ENCODE measurements around the gene SMAD3. TPM values are rescaled to one million over a fixed set of nuclear protein-coding genes. Genes with fewer than 3 reads are reported as not detected.

SMAD3 gene
- total RNA-seq, 2 donors from 2014 or later: 30.6 to 45.4 TPM

DNA sequence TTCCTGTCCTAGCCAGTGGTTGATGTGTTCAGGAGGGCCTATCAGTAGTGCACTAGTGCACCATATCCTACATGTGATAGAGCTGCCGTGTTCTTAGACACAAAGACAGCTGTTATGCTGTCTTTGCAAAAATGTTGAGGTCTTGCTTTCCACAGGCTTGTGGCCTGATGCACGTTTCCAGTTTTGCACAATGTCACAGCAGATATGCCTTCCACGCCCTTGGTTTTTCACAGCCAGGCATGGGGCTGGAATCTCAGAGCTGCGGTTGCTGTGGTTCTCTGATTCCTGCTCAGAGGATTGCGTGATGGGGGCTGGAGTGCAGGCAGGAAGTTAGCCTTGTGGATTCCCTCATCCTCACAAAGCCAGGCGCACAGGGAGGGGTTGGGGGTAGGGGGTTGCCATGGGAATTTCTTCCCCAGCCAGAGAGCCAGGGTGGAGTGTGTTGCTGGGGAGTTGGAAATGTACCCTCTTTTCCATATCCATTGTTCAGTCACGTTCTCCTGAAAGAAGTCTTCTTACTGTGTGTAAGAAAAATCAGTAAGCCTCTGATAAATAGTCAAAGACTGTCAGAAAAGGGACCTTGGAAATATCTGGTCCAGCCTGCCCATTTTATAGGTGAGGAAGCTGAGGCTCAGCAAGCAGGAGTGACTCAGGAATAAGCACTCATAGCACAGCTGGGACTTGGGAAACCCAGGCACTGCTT lies 79.4 kb downstream of the SMAD3 start:
- Histone ChIP-seq H3K36me3 (no peaks in the 10 kb centered on the region), H3K4me1 (replicated peaks) (peaks cover 50% of the 10 kb centered on the region), H3K27me3 (replicated peaks; ENCODE audit: insufficient read depth) (no peaks in the 10 kb centered on the region), H3K4me3 (no peak overlapping the region), H3K9me3 (no peaks in the 10 kb centered on the region), H3K27ac (peak overlapping the region; percentile 77 to 91)
- no peak for DNase-seq (ENCODE audit: low spot score)
- 75% methylated on average over 7 of the region's 7 CpGs for WGBS
- intact Hi-C loops (cut with DNase I): no loop called here
- TF ChIP-seq POLR2AphosphoS5 (IDR thresholded peaks at IDR 0.05) (no peak), POLR2A (IDR thresholded peaks at IDR 0.05) (no peak)
- TF ChIP-seq, protein P1, sequence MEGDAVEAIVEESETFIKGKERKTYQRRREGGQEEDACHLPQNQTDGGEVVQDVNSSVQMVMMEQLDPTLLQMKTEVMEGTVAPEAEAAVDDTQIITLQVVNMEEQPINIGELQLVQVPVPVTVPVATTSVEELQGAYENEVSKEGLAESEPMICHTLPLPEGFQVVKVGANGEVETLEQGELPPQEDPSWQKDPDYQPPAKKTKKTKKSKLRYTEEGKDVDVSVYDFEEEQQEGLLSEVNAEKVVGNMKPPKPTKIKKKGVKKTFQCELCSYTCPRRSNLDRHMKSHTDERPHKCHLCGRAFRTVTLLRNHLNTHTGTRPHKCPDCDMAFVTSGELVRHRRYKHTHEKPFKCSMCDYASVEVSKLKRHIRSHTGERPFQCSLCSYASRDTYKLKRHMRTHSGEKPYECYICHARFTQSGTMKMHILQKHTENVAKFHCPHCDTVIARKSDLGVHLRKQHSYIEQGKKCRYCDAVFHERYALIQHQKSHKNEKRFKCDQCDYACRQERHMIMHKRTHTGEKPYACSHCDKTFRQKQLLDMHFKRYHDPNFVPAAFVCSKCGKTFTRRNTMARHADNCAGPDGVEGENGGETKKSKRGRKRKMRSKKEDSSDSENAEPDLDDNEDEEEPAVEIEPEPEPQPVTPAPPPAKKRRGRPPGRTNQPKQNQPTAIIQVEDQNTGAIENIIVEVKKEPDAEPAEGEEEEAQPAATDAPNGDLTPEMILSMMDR (IDR thresholded peaks at IDR 0.05): no peak

DNA sequence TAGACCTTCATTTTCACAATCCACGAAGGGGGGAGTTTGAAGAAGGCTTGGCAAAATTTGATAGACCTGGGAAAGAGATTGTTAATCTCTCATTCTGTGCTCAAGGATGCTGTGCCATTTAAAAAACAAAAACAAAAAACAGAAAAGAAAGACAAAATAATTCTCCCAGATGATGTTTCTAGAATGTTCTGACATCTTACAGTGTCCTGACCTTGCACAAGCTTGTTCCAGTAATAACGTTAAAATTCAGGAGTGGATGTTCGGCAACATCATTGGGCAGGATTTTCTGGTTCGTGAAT lies 79.9 kb downstream of the SMAD3 start:
- no peak for DNase-seq (ENCODE audit: low spot score)
- H3K9me3 ChIP-seq: no peaks in the 10 kb centered on the region
- H3K27me3 ChIP-seq (replicated peaks; ENCODE audit: insufficient read depth): no peaks in the 10 kb centered on the region
- H3K4me3 ChIP-seq: no peak overlapping the region
- peaks cover 49% of the 10 kb centered on the region for H3K4me1 ChIP-seq (replicated peaks)
- H3K27ac ChIP-seq: peak overlapping the region; percentile 77 to 91
- intact Hi-C loops (cut with DNase I): no loop called here
- 67% methylated on average over 4 of the region's 4 CpGs for WGBS
- no peaks in the 10 kb centered on the region for H3K36me3 ChIP-seq
- TF ChIP-seq, protein P1 (IDR thresholded peaks at IDR 0.05): no peak
- no peak for TF ChIP-seq POLR2AphosphoS5 (IDR thresholded peaks at IDR 0.05)
- TF ChIP-seq POLR2A (IDR thresholded peaks at IDR 0.05): no peak

DNA sequence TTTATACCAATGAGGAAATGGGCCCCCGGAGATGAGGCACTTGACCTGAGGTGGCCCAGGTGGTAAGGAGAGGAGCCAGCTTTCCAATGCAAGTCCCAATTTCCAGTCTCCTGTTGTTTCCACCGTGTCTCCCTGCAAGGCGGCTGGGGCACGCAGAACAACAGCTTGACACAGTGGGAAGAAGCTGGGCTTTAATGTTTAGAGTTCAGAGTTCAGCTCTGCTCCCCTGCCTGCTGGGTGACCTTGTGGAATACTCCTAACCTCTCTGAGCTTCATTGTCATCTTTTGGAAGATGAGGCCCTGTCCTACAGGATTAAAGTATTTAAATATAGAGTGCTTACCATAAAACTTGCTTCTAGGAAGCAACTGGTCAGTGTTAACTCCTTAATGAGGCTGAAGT lies 80.3 kb downstream of the SMAD3 start:
- intact Hi-C loops (cut with DNase I): no loop called here
- no peaks in the 10 kb centered on the region for H3K9me3 ChIP-seq
- H3K27me3 ChIP-seq (replicated peaks; ENCODE audit: insufficient read depth): no peaks in the 10 kb centered on the region
- no peaks in the 10 kb centered on the region for H3K36me3 ChIP-seq
- H3K4me3 ChIP-seq: no peak overlapping the region
- WGBS: 73% methylated on average over 4 of the region's 4 CpGs
- peaks cover 49% of the 10 kb centered on the region for H3K4me1 ChIP-seq (replicated peaks)
- peak overlapping the region; percentile 77 to 91 for H3K27ac ChIP-seq
- no peak for DNase-seq (ENCODE audit: low spot score)
- TF ChIP-seq POLR2A (IDR thresholded peaks at IDR 0.05): no peak
- TF ChIP-seq, protein P1 (IDR thresholded peaks at IDR 0.05): no peak
- TF ChIP-seq POLR2AphosphoS5 (IDR thresholded peaks at IDR 0.05): no peak

DNA sequence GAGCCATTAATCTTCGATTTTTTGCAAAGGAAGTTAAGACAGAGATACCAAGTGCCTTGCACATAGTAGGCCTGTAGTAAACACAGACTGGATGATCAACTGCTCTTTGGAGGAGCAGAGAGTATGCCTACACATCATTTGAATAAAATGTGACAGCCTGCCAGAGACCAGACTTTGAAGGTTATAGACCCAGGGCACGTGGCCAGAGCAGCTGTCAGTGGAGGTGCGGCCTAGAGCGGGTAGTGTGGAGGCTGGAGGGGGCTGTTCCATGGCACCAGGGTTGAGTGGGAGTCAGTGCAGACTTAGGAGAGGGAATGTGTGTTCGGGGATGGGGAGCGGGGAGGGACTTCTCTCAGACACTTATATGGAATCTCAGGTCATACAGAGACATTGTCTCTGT lies 80.8 kb downstream of the SMAD3 start:
- peaks cover 49% of the 10 kb centered on the region for H3K4me1 ChIP-seq (replicated peaks)
- H3K36me3 ChIP-seq: no peaks in the 10 kb centered on the region
- peak overlapping the region; percentile 77 to 91 for H3K27ac ChIP-seq
- H3K27me3 ChIP-seq (replicated peaks; ENCODE audit: insufficient read depth): no peaks in the 10 kb centered on the region
- no peak overlapping the region for H3K4me3 ChIP-seq
- intact Hi-C loops (cut with DNase I): no loop called here
- DNase-seq (ENCODE audit: low spot score): no peak
- H3K9me3 ChIP-seq: no peaks in the 10 kb centered on the region
- TF ChIP-seq POLR2AphosphoS5 (IDR thresholded peaks at IDR 0.05): no peak
- TF ChIP-seq, protein P1 (IDR thresholded peaks at IDR 0.05): no peak
- TF ChIP-seq POLR2A (IDR thresholded peaks at IDR 0.05): no peak
- WGBS: 30% methylated on average over 6 of the region's 6 CpGs

DNA sequence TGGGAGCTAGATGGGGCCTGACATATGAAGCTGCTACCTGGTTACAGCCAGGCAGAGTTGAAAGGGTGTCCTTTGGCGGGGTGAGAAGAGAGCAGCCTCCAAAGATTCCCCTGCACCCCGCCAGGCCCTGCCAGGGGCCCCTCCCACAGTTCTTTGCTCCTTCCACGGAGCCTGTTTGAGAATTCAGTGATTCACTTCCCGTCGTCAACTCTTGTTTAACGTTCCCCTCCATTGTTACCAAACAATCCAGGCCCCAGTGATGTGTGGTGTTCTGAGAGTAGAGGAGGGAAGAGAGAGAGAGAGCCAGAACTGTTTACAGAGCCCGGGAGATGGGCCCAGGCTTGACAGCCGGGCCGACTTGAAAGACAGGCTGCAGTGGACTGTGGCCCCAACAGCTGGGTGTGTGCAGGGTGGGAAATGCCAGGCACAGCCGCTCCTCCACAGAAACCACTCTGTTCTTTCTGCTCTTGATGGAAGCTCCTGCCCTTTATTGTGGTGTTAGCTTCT lies 81.5 kb downstream of the SMAD3 start:
- H3K4me3 ChIP-seq: no peak overlapping the region

More for the DNA sequence above, 81.5 kb downstream of the SMAD3 start:
- Histone ChIP-seq H3K27ac (peak overlapping the region; percentile 77 to 91), H3K9me3 (no peaks in the 10 kb centered on the region), H3K27me3 (replicated peaks; ENCODE audit: insufficient read depth) (no peaks in the 10 kb centered on the region), H3K4me1 (replicated peaks) (peaks cover 49% of the 10 kb centered on the region), H3K36me3 (no peaks in the 10 kb centered on the region)
- peak; percentile 93 for DNase-seq (ENCODE audit: low spot score)
- WGBS: 8% methylated on average over 10 of the region's 10 CpGs
- intact Hi-C loops (cut with DNase I): no loop called here
- no peak for TF ChIP-seq POLR2A (IDR thresholded peaks at IDR 0.05)
- TF ChIP-seq, protein P1 (IDR thresholded peaks at IDR 0.05): no peak
- TF ChIP-seq POLR2AphosphoS5 (IDR thresholded peaks at IDR 0.05): peak; percentile 95

All from prostate gland (tissue), 2 donors.